ENCODE measurements around the gene CEP250. TPM values are rescaled to one million over a fixed set of nuclear protein-coding genes. Genes with fewer than 3 reads are reported as not detected.
A peak's percentile ranks its signal among the peaks of the same experiment; 100 is the strongest.

Gene CEP250
- total RNA-seq, 1 experiment from 2014 or later = 41.0 TPM

DNA sequence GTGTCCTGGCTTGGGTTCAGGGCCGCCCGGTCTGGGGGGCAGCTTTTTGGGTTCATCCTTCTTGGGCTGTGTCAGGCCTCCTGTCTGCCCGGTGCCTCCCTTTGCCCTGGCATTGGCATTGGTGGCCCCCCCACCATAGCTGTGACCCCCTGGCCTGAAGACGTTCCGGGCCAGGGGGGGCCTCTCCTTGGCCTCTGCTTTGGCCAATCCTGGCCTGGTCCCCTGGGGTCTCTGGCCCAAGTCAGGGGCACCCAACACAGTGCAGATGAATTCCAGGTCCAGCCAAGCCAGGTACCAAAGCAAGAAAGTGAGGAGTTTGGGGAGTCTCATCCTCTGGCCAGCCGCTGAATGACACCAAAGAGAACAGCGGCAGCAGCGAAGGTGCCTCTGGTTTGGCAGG lies 17.8 kb upstream of the CEP250 start:
- no TSS peak for BruUV-seq (replicated peaks)
- Mint-ChIP-seq H3K36me3 (ENCODE audit: insufficient read depth, unreplicated experiment) (no peaks in the 10 kb centered on the region), H3K27me3 (ENCODE audit: insufficient read depth, unreplicated experiment) (no peaks in the 10 kb centered on the region), H3K4me3 (ENCODE audit: unreplicated experiment) (no peak overlapping the region), H3K27ac (ENCODE audit: low read depth, unreplicated experiment) (no peak overlapping the region), H3K9me3 (ENCODE audit: unreplicated experiment) (no peaks in the 10 kb centered on the region), H3K4me1 (ENCODE audit: insufficient read depth, unreplicated experiment) (peaks cover 10% of the 10 kb centered on the region)
- CTCF ChIA-PET = interaction anchor here (0.5 to 16.8 kb wide), 9 partner anchors 9 to 151 kb away, joined by 3 to 374 read pairs (median 4); no protein-coding TSS in a partner anchor
- TF ChIP-seq, protein P1, sequence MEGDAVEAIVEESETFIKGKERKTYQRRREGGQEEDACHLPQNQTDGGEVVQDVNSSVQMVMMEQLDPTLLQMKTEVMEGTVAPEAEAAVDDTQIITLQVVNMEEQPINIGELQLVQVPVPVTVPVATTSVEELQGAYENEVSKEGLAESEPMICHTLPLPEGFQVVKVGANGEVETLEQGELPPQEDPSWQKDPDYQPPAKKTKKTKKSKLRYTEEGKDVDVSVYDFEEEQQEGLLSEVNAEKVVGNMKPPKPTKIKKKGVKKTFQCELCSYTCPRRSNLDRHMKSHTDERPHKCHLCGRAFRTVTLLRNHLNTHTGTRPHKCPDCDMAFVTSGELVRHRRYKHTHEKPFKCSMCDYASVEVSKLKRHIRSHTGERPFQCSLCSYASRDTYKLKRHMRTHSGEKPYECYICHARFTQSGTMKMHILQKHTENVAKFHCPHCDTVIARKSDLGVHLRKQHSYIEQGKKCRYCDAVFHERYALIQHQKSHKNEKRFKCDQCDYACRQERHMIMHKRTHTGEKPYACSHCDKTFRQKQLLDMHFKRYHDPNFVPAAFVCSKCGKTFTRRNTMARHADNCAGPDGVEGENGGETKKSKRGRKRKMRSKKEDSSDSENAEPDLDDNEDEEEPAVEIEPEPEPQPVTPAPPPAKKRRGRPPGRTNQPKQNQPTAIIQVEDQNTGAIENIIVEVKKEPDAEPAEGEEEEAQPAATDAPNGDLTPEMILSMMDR (IDR thresholded peaks at IDR 0.05; ENCODE audit: unreplicated experiment) = no peak
- POLR2A ChIA-PET = interaction anchor here (0.8 to 17.4 kb wide), 2 partner anchors 41 to 133 kb away, joined by 3 to 253 read pairs; no protein-coding TSS in a partner anchor
- DNase-seq (ENCODE audit: unreplicated experiment) = no peak
- intact Hi-C loops (cut with micrococcal nuclease) = no loop called here

DNA sequence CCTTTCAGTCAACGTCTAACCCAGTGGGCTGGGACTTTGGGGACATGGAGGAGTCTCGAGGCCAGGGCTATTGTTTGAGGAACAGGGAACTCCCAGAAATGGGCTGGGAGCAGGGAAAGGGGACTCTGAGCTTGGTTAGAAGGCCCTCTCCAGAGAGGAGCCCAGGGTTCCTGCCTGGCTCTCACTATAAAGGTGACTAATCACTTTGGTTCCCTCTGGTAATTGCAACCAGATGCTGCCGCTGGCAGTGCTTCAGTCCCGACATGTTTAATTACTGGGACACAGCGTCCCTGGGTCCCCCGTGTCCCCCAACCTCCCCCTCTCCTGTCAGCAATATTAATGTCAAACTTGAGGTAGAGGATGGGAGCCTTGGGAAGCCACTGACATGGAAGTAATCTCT lies 12.4 kb upstream of the CEP250 start:
- no peak overlapping the region for H3K27ac Mint-ChIP-seq (ENCODE audit: low read depth, unreplicated experiment)
- H3K4me3 Mint-ChIP-seq (ENCODE audit: unreplicated experiment) = no peak overlapping the region

DNA sequence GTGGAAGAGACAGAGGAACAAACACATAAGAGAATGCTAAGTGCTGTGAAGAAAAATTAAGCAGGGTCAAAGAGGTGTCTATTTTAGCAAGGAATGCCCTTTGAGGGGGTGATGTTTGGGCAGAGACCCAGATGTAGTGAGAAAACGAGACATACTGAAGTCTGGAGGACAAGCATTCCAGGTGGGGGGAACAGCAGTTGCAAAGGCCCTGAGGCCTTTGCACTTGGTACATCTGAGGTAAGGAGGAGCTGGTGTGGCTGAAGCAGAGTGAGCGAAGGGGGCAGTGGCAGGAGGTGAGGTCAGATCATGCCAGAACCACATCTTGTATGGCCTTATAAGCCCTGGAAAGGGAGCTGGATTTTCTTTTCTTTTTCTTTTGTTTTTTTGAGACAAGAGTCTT lies 11.2 kb upstream of the CEP250 start:
- BruUV-seq (replicated peaks) = no TSS peak
- Mint-ChIP-seq H3K9me3 (ENCODE audit: unreplicated experiment) (no peaks in the 10 kb centered on the region), H3K27ac (ENCODE audit: low read depth, unreplicated experiment) (no peak overlapping the region), H3K4me3 (ENCODE audit: unreplicated experiment) (no peak overlapping the region), H3K36me3 (ENCODE audit: insufficient read depth, unreplicated experiment) (no peaks in the 10 kb centered on the region), H3K27me3 (ENCODE audit: insufficient read depth, unreplicated experiment) (no peaks in the 10 kb centered on the region), H3K4me1 (ENCODE audit: insufficient read depth, unreplicated experiment) (peaks cover 5% of the 10 kb centered on the region)
- POLR2A ChIA-PET = interaction anchor here (1.3 to 17.4 kb wide), 2 partner anchors 10 to 140 kb away, joined by 9 to 253 read pairs; partner anchors contain the start of gene CEP250
- intact Hi-C loops (cut with micrococcal nuclease) = no loop called here
- TF ChIP-seq, protein P1 (IDR thresholded peaks at IDR 0.05; ENCODE audit: unreplicated experiment) = no peak
- no peak for DNase-seq (ENCODE audit: unreplicated experiment)
- CTCF ChIA-PET = interaction anchor here (0.7 to 16.8 kb wide), 6 partner anchors 8 to 299 kb away, joined by 3 to 374 read pairs (median 4); no protein-coding TSS in a partner anchor

More for the DNA sequence above, 12.4 kb upstream of the CEP250 start:
- Mint-ChIP-seq H3K9me3 (ENCODE audit: unreplicated experiment) (no peaks in the 10 kb centered on the region), H3K4me1 (ENCODE audit: insufficient read depth, unreplicated experiment) (peaks cover 15% of the 10 kb centered on the region), H3K27me3 (ENCODE audit: insufficient read depth, unreplicated experiment) (no peaks in the 10 kb centered on the region), H3K36me3 (ENCODE audit: insufficient read depth, unreplicated experiment) (no peaks in the 10 kb centered on the region)
- DNase-seq (ENCODE audit: unreplicated experiment) = peak; percentile 58
- ChIA-PET CTCF (interaction anchor here (0.7 to 16.8 kb wide), 5 partner anchors 12 to 274 kb away, joined by 4 to 374 read pairs (median 11); partner anchors contain the start of gene CEP250), POLR2A (interaction anchor here (1.2 to 17.4 kb wide), 3 partner anchors 31 to 165 kb away, joined by 3 to 253 read pairs (median 5); partner anchors contain the start of genes MMP24OS and UQCC1)
- no TSS peak for BruUV-seq (replicated peaks)
- TF ChIP-seq, protein P1 (IDR thresholded peaks at IDR 0.05; ENCODE audit: unreplicated experiment) = no peak
- intact Hi-C loops (cut with micrococcal nuclease) = no loop called here

DNA sequence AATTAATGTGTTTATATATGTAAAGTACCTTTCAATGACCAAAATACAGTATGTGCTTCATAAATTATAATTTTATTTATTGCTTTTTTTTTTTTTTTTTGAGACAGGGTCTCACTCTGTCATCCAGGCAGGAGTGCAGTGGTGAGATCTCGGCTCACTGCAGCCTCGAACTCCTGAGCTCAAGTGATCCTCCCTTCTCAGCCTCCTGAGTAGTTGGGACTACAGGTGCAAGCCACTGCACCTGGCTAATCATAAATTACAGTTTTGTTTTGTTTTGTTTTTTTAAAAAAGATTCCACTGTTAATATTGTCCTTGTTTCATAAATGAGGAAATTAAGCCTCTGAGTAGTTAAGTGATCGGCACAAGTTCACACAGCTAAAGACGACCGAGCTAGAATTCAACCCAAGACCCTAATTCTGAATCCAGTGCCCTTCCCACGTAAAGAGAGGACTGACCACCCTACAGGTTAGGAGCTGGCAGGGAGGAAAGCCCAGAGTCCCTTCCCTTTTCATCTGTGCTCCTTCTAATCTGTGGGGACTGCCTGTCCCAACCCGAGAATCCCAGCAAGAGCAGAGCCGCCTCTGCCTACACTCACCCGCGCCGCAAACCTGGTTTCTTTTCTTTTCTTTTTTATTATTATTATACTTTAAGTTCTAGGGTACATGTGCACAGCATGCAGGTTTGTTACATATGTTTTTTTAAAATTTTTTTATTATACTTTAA lies 8.9 kb upstream of the CEP250 start:
- TF ChIP-seq, protein P1 (IDR thresholded peaks at IDR 0.05; ENCODE audit: unreplicated experiment) = no peak
- no peaks in the 10 kb centered on the region for H3K27me3 Mint-ChIP-seq (ENCODE audit: insufficient read depth, unreplicated experiment)
- H3K27ac Mint-ChIP-seq (ENCODE audit: low read depth, unreplicated experiment) = peak overlapping the region; percentile 63
- ChIA-PET CTCF (interaction anchor here (0.6 to 16.8 kb wide), 20 partner anchors 8 to 248 kb away, joined by 3 to 374 read pairs (median 4); partner anchors contain the start of genes EIF6 and GDF5), POLR2A (interaction anchor here (0.6 to 17.4 kb wide), 11 partner anchors 9 to 543 kb away, joined by 3 to 253 read pairs (median 5); partner anchors contain the start of genes CEP250, EDEM2, EIF6 and PROCR)
- no peaks in the 10 kb centered on the region for H3K36me3 Mint-ChIP-seq (ENCODE audit: insufficient read depth, unreplicated experiment)
- H3K9me3 Mint-ChIP-seq (ENCODE audit: unreplicated experiment) = no peaks in the 10 kb centered on the region
- intact Hi-C loops (cut with micrococcal nuclease) = loop anchor here (1.0 kb wide), 1 partner anchor 143 kb away; no protein-coding TSS in a partner anchor
- H3K4me1 Mint-ChIP-seq (ENCODE audit: insufficient read depth, unreplicated experiment) = peaks cover 10% of the 10 kb centered on the region
- BruUV-seq (replicated peaks) = no TSS peak
- no peak for DNase-seq (ENCODE audit: unreplicated experiment)
- peak overlapping the region; percentile 57 for H3K4me3 Mint-ChIP-seq (ENCODE audit: unreplicated experiment)

Measured in MCF 10A (cell line).